ENCODE measurements around the gene PELI1. TPM values are rescaled to one million over a fixed set of nuclear protein-coding genes. Genes with fewer than 3 reads are reported as not detected.

The PELI1 gene
- total RNA-seq, 1 experiment from 2014 or later, result 61.0 TPM

- H2AFZ ChIP-seq (ENCODE audit: low read length), result no peak overlapping the region
- WGBS (ENCODE audit: extremely low coverage, insufficient read length, low lambda C conversion rate), result no CpG with 5 or more reads among the region's 2 CpGs
- H3K27ac Mint-ChIP-seq, result no peak overlapping the region; a peak in 1 of 7 replicates
- peaks cover 0 to under 1% (median under 1%) of the 10 kb centered on the region in 3 experiments; a peak in 3 of 7 replicates for H3K36me3 Mint-ChIP-seq (ENCODE audit: insufficient read depth in 1 of 3, low read depth in 3 of 3)
- H3K4me1 ChIP-seq (ENCODE audit: insufficient read depth, low read length), result no peaks in the 10 kb centered on the region
- H2BK15ac ChIP-seq (ENCODE audit: low read depth, low read length), result no peak overlapping the region
- H3T11ph ChIP-seq (ENCODE audit: low read length), result no peak overlapping the region
- H3K27me3 ChIP-seq (ENCODE audit: insufficient read depth, low read length), result no peaks in the 10 kb centered on the region
- H3K23me2 ChIP-seq (ENCODE audit: insufficient read length, low read depth, low read length, poor library complexity, severe bottlenecking), result no peaks in the 10 kb centered on the region
- H3K79me1 ChIP-seq (ENCODE audit: insufficient read depth, low read depth, low read length, poor library complexity, severe bottlenecking), result no peaks in the 10 kb centered on the region
- no peaks in the 10 kb centered on the region for H3K79me2 ChIP-seq (ENCODE audit: insufficient read depth, low read length)
- no peak overlapping the region for H3K4me2 ChIP-seq (ENCODE audit: insufficient read depth, insufficient read length, low read length)
- H4K8ac ChIP-seq (replicated peaks; ENCODE audit: insufficient read length, low read depth, low read length), result no peak overlapping the region
- H2BK120ac ChIP-seq (ENCODE audit: low read depth, low read length, poor library complexity, severe bottlenecking), result no peak overlapping the region
- H4K5ac ChIP-seq (ENCODE audit: insufficient read length, low read depth, low read length), result no peak overlapping the region
- H3K4ac ChIP-seq (ENCODE audit: low read depth, low read length), result no peak overlapping the region
- DNase-seq, result no peak
- TF ChIP-seq CTCF (conservative IDR thresholded peaks at IDR 0.05), result no peak
- peaks cover 19% of the 10 kb centered on the region in 2 experiments for H3K4me1 Mint-ChIP-seq
- H3K4me3 Mint-ChIP-seq, result no peak overlapping the region
- H3K9me3 Mint-ChIP-seq, result no peaks in the 10 kb centered on the region
- no peak overlapping the region for H2AK5ac ChIP-seq (ENCODE audit: insufficient read length, low read length)
- no peak overlapping the region for H2BK12ac ChIP-seq (ENCODE audit: insufficient read length, low read depth, low read length)
- H2BK5ac ChIP-seq (ENCODE audit: insufficient read length, low read length), result no peak overlapping the region
- H3K27me3 Mint-ChIP-seq (ENCODE audit: low read depth), result no peaks in the 10 kb centered on the region
- no peaks in the 10 kb centered on the region for H3K9me3 ChIP-seq (ENCODE audit: control insufficient read depth, low read depth, low read length)
- H3K27ac ChIP-seq (ENCODE audit: insufficient read length, low read depth, low read length), result no peak overlapping the region
- no peak overlapping the region for H3K23ac ChIP-seq (ENCODE audit: insufficient read length, low read depth, low read length)
- H3K9ac ChIP-seq (ENCODE audit: extremely low read depth, insufficient read length, low read length), result no peak overlapping the region
- no peaks in the 10 kb centered on the region for H4K20me1 ChIP-seq (ENCODE audit: control insufficient read depth, insufficient read depth, insufficient read length)
- no peak overlapping the region for H3K14ac ChIP-seq (ENCODE audit: insufficient read depth, low read length)
- H2BK20ac ChIP-seq (ENCODE audit: low read depth, low read length, poor library complexity, severe bottlenecking), result no peak overlapping the region
- H3K18ac ChIP-seq (ENCODE audit: insufficient read length, low read depth, low read length), result no peak overlapping the region
- H3K56ac ChIP-seq (ENCODE audit: insufficient read length, low read depth, low read length), result no peak overlapping the region
- H4K91ac ChIP-seq (ENCODE audit: insufficient read length, low read depth, low read length), result no peak overlapping the region
Measured at GRCh38 chr2:64085936-64086335, 58.3 kb downstream of the PELI1 start.

All from H9 (cell line).